Ramos (cell line): ENCODE results near the gene PEX16.

Source experiments
- in situ Hi-C: fragments of 300-500 bp; cut with MboI; formaldehyde crosslinking; loops from one replicate; pipeline ENCODE4 v1.14.3; 2022; ENCODE audit warnings: low sequenced_read_pairs; ENCODE audit not compliant: unreplicated experiment

The PEX16 gene

DNA sequence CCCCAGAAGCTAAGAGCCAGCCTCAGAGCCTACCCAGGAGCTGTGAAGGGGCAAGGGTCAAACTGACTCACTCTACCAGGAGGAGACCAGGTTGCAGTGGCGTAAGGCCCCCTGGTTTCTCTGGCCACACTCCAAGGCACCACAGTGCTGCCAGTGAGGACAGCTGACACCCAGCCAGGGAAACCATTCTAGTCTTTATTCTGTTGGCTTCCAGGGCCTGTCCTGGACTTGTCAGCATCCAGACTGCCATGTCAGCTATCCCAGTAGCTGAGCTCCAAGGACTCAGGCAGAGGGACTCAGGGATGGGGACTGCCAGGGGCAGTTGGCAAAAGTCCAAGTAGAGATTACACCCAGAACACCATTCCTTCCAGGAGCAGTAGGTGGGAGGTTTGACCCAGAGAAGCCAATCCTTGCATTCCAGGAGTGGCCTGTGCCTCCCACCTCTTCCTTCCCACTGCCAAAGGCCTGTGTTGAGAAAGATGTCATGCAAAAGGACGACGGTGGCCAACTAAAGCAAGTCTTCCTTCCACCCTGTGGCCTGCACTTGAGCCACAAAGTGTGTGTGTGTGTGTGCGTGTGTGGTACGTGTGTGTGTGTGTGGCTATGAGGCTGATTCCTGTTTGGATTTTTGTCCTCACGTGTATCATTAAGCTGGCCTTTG lies 35.8 kb downstream of the PEX16 start:
- in situ Hi-C loops, result no loop called here

- in situ Hi-C loops, result no loop called here
Observed at GRCh38 chr11:45880772-45881570, 36.7 kb downstream of the PEX16 start.

GRCh38 chr11:45879803-45880686 lies 37.6 kb downstream of the PEX16 start:
- in situ Hi-C loops, result no loop called here

- in situ Hi-C loops, result no loop called here
Observed at GRCh38 chr11:45877845-45878244, 39.8 kb downstream of the PEX16 start.

DNA sequence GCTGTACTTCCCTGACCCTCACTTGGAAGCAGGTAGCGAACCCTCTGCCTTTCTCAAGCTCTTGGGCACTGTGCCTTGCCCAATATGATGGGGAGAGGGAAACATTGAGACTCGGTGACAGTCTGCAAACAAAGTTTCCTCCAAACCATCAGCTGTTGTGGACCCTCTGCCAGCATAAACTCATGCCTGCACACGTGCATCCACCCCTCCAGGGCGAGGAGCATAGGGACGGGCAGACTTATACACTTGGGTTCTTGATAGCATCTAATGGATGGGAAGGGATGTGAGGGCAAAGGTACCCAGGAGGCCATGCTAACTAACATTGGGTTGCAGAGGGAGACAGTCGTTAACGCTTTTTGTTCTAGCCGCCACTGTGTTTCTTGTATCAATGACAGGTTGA lies 40.5 kb downstream of the PEX16 start:
- in situ Hi-C loops, result no loop called here

DNA sequence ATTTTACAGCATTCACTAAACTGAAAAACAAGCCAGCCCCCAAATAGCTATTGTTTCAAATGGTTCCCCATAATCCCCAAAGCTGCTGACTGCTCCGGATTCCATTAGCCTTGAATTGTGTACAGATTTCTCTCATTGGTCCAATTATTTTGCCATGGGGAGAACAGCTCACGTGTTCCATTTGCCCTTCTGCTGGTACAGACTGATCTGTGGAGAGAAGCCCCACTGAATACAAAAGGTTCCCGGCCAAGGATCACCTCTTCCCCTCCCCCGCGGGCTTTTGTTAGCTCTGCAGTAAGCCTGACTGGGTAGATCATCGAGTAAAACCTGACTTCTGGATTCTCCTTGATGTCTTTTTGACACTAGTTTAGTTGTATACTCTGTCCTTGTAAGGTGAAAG lies 41.3 kb downstream of the PEX16 start:
- in situ Hi-C loops, result no loop called here

GRCh38 chr11:45872651-45873356 lies 44.9 kb downstream of the PEX16 start:
- in situ Hi-C loops, result loop anchor here (5.0 kb wide), 1 partner anchor 134 kb away; no protein-coding TSS in a partner anchor

DNA sequence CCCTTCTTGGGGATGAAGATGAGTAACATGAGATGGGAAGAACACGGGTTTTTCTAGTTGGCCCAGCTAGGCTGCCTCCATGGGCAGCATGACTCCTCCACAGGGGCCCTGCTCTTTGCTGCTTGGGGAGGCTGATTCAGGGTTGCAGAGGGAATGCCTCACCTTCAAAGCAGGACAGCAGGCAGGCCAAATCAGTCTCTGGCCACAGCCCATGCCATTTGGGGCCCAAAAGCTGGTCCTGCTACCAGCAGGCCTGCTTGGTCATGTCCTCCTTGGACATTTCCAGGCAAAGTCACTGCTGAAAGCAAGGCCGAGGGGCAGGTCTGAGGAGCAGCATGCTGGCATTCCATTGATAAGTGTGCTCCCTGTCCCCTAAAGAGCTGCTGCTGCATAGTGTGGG lies 46.0 kb downstream of the PEX16 start:
- in situ Hi-C loops, result loop anchor here (5.0 kb wide), 1 partner anchor 136 kb away; no protein-coding TSS in a partner anchor

DNA sequence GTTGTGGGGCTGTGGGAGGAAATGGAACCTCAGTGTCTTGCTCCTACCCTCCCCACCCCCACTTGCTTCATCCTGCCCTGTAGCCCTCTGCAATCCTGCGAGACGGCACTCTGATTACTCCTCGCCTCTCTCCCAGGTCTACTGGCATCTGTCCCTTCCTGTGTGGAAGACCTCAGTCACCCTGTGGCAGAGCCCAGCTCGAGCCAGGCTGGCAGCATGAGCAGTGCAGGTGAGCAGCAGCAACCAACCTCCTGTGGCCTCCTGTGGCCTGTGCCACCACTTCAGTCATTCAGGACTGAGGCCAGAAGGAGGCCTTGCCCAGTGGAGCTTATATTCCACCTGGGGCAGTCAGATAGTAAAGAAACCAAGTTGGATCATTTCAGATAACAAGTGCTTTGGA lies 47.0 kb downstream of the PEX16 start:
- in situ Hi-C loops, result loop anchor here (5.0 kb wide), 1 partner anchor 137 kb away; no protein-coding TSS in a partner anchor

- in situ Hi-C loops, result no loop called here
Observed at GRCh38 chr11:45869551-45869950, 48.1 kb downstream of the PEX16 start.

DNA sequence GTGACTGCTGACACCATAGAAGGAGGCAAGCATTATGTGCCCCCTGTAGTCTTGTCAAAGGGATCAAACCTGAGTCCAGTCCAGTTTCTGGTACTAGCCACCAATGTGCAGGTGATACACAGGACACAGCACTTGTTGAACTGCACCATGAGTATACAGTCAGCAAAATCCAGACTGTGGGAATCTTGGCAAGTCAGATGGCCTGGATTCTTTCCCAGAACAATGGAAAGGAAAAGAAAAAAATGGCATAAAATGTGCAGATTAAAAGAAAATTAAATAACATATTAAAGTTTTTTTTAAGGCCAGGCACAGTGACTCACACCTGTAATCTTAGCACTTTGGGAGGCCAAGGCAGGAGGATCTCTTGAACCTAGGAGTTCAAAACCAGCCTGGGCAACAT lies 53.6 kb downstream of the PEX16 start:
- in situ Hi-C loops, result no loop called here

DNA sequence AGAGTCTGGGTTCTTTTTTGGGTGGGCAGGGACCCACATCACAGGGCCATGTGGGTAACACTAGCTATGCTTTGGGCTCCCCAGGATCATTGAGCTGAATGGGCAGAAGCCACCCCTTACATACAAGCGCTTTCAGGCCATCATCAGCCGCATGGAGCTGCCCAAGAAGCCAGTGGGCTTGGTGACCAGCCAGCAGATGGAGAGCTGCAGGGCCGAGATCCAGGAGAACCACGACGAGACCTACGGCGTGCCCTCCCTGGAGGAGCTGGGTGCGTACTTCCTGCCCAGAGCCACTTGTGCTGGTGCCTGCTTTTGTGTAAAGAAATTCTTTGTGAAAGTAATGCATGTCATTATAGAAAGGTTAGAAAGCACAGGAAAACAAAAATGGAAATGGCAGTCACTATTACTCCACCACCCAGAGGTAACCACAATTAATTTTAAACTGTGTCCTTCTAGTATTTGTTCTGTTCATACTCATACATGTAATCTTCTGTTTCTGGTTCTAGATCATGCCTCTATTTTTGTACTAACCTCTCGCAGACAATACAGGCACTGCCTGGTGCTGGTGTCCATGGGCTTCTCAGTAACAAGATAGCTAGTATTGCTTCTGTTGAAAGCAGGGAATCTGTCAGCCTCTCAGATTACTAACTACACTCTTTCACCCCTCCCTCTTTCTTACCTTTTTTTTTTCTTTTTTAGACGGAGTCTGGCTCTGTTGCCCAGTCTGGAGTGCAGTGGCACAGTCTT lies 56.7 kb downstream of the PEX16 start:
- in situ Hi-C loops, result no loop called here

DNA sequence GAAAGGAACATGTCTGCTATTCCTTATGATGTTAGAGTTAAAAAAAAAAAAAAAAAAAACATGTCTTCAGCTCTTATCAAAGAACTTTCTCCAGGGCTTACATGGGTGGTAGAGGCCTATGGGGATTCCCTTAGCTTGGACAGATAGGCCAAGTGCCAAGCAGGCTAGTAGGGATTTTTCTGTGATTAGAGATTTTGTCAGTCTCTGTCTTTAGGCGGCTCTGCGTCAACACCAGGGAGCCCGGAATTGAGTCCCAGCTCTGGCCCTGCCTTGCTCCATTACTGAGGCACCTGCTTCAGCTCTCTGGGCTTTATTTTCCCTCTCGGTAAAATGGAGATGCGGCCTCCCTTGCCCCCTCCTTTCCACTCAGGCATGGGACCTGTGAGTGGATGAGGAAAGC lies 57.3 kb downstream of the PEX16 start:
- in situ Hi-C loops, result no loop called here
